GM23338 (cell line): ENCODE results near the gene TSPAN13. TPM values are rescaled to one million over a fixed set of nuclear protein-coding genes. Genes with fewer than 3 reads are reported as not detected.

Experiments
- ATAC-seq: fragments of 200-7000 bp; cut with Tn5 transposase; 3 replicates; pipeline ENCODE4 v1.9.1; 2020
- DNase-seq: peaks from one replicate; pipeline ENCODE4 v3.0.0-alpha.2; 2015; ENCODE audit warnings: low spot score
- H2AFZ ChIP-seq: fragments of 200-600 bp; sonication (generic); 2 replicates; pipeline ENCODE4 v1.8.0; 2016; ENCODE audit warnings: antibody characterized with exemption, mild to moderate bottlenecking, moderate library complexity
- H3F3A ChIP-seq: fragments of 200-600 bp; sonication (generic); replicated peaks from 2 replicates; pipeline ENCODE4 v1.8.0; 2017; ENCODE audit warnings: antibody characterized with exemption, mixed run types, low read depth
- H3K27ac ChIP-seq: fragments of 200-600 bp; sonication (generic); 2 replicates; pipeline ENCODE4 v1.6.1; 2016; ENCODE audit warnings: low read depth
- H3K27me3 ChIP-seq: fragments of 200-600 bp; sonication (generic); 2 replicates; pipeline ENCODE4 v1.8.0; 2016; ENCODE audit warnings: mild to moderate bottlenecking, mixed run types, moderate library complexity; ENCODE audit not compliant: insufficient read depth
- H3K36me3 ChIP-seq: fragments of 200-600 bp; sonication (generic); 2 replicates; pipeline ENCODE4 v1.8.0; 2016; ENCODE audit warnings: mild to moderate bottlenecking; ENCODE audit not compliant: insufficient read depth
- H3K4me1 ChIP-seq: fragments of 200-600 bp; sonication (generic); 2 replicates; pipeline ENCODE4 v1.8.0; 2016; ENCODE audit warnings: mild to moderate bottlenecking, moderate library complexity; ENCODE audit not compliant: insufficient read depth
- H3K4me2 ChIP-seq: fragments of 200-600 bp; sonication (generic); 2 replicates; pipeline ENCODE4 v1.7.1; 2017; ENCODE audit warnings: mixed run types
- H3K4me3 ChIP-seq: fragments of 200-600 bp; sonication (generic); 2 replicates; pipeline ENCODE4 v1.6.1; 2016; ENCODE audit warnings: mixed run types
- H3K79me2 ChIP-seq: fragments of 200-600 bp; sonication (generic); replicated peaks from 2 replicates; pipeline ENCODE4 v1.8.0; 2017; ENCODE audit warnings: mild to moderate bottlenecking; ENCODE audit not compliant: insufficient read depth
- H3K9me2 ChIP-seq: fragments of 200-600 bp; sonication (generic); 2 replicates; pipeline ENCODE4 v1.8.0; 2017; ENCODE audit not compliant: insufficient read depth
- H4K20me1 ChIP-seq: fragments of 200-600 bp; sonication (generic); replicated peaks from 2 replicates; pipeline ENCODE4 v1.8.0; 2017; ENCODE audit warnings: mild to moderate bottlenecking; ENCODE audit not compliant: insufficient read depth
- H3K27ac Mint-ChIP-seq: 2 replicates; pipeline ENCODE4 v1.8.0; 2020; ENCODE audit warnings: inconsistent platforms, mild to moderate bottlenecking, moderate library complexity, mixed read lengths
- H3K27me3 Mint-ChIP-seq: 3 replicates; pipeline ENCODE4 v1.8.0; 2022; ENCODE audit warnings: low read depth, mild to moderate bottlenecking, moderate library complexity, mixed read lengths, inconsistent platforms; ENCODE audit not compliant: insufficient read depth, poor library complexity
- H3K36me3 Mint-ChIP-seq: 3 replicates; pipeline ENCODE4 v1.8.0; 2021; ENCODE audit warnings: low read depth, mild to moderate bottlenecking, inconsistent platforms, moderate library complexity, mixed read lengths
- H3K4me1 Mint-ChIP-seq: 3 replicates; pipeline ENCODE4 v1.8.0; 2020; ENCODE audit warnings: mild to moderate bottlenecking, inconsistent platforms, mixed read lengths
- H3K4me3 Mint-ChIP-seq: 3 replicates; pipeline ENCODE4 v1.8.0; 2021; ENCODE audit warnings: moderate library complexity, mild to moderate bottlenecking, inconsistent platforms, mixed read lengths
- H3K9me3 Mint-ChIP-seq: 3 replicates; pipeline ENCODE4 v1.8.0; 2020; ENCODE audit warnings: moderate library complexity, mild to moderate bottlenecking, inconsistent platforms, mixed read lengths
- CREB1 ChIP-seq: fragments of 250-450 bp; sonication (Bioruptor Pico); IDR thresholded peaks from 2 replicates; pipeline ENCODE4 v1.5.0; 2020; ENCODE audit warnings: low read depth, mild to moderate bottlenecking, moderate library complexity
- CTCF ChIP-seq, 2 experiments: fragments of 200-600 bp in 1 of 2; sonication (generic) in 1 of 2; conservative IDR thresholded peaks; 2 replicates each; pipeline versions ENCODE4 v1.5.1 to v1.6.1; 2016 to 2017; ENCODE audit warnings: antibody characterized with exemption in 2 of 2, low read depth in 2 of 2, mild to moderate bottlenecking in 2 of 2, moderate library complexity in 1 of 2
- ETS1 ChIP-seq: IDR thresholded peaks from 2 replicates; pipeline ENCODE4 v1.6.1; 2016; ENCODE audit warnings: antibody characterized with exemption
- EZH2 ChIP-seq: fragments of 200-600 bp; sonication (generic); IDR thresholded peaks from one replicate; pipeline ENCODE4 v1.8.0; 2017; ENCODE audit warnings: antibody characterized with exemption, mild to moderate bottlenecking, low read depth; ENCODE audit not compliant: unreplicated experiment
- EZH2phosphoT487 ChIP-seq: fragments of 200-600 bp; sonication (generic); IDR thresholded peaks from one replicate; pipeline ENCODE4 v1.8.1; 2018; ENCODE audit warnings: antibody characterized with exemption; ENCODE audit not compliant: unreplicated experiment
- JUNB ChIP-seq: IDR thresholded peaks from one replicate; pipeline ENCODE4 v1.6.1; 2016; ENCODE audit warnings: antibody characterized with exemption; ENCODE audit not compliant: unreplicated experiment
- NANOG ChIP-seq: IDR thresholded peaks from 2 replicates; pipeline ENCODE4 v1.6.1; 2016; ENCODE audit warnings: antibody characterized with exemption, borderline replicate concordance
- POLR2AphosphoS5 ChIP-seq: IDR thresholded peaks from 2 replicates; pipeline ENCODE4 v1.6.1; 2016; ENCODE audit warnings: antibody characterized with exemption, low read depth
- REST ChIP-seq: IDR thresholded peaks from one replicate; pipeline ENCODE4 v1.6.1; 2018; ENCODE audit warnings: antibody characterized with exemption; ENCODE audit not compliant: unreplicated experiment
- STAT1 ChIP-seq: IDR thresholded peaks from one replicate; pipeline ENCODE4 v1.6.1; 2016; ENCODE audit warnings: antibody characterized with exemption; ENCODE audit not compliant: unreplicated experiment
- ZNF114 ChIP-seq: fragments of 250-450 bp; sonication (Bioruptor Pico); IDR thresholded peaks from 2 replicates; pipeline ENCODE4 v1.5.0; 2020; ENCODE audit warnings: mild to moderate bottlenecking, moderate library complexity
- ZNF331 ChIP-seq: fragments of 250-450 bp; sonication (Bioruptor Pico); IDR thresholded peaks from 2 replicates; pipeline ENCODE4 v1.5.0; 2020; ENCODE audit warnings: low read depth, mild to moderate bottlenecking, moderate library complexity
- ZNF462 ChIP-seq: fragments of 250-450 bp; sonication (Bioruptor Pico); IDR thresholded peaks from 2 replicates; pipeline ENCODE4 v1.5.0; 2020; ENCODE audit warnings: mild to moderate bottlenecking, moderate library complexity
- polyA plus RNA-seq: library from polyadenylated mRNA; unstranded; fragments of >200 nt; fragmentation: Nextera tagmentation; extraction: Ambion mirVana; gene quantifications from 2 replicates; pipeline ENCODE4 v1.2.1, GENCODE V29; 2016
- total RNA-seq: library from RNA; depleted of rRNA; stranded (reverse); fragments of >200 nt; shearing (Covaris generic); gene quantifications from 2 replicates; pipeline ENCODE4 v1.2.3, GENCODE V29; 2014

The TSPAN13 gene
- total and polyA plus RNA-seq, 2 experiments from 2014 or later: 27.6 to 40.9 TPM

- Histone ChIP-seq H3K36me3 (no peaks in the 10 kb centered on the region), H3F3A (no peaks in the 10 kb centered on the region), H3K4me2 (no peak within 1 kb of the TSS), H3K27ac (no peak within 1 kb of the TSS), H3K4me3 (no peak within 1 kb of the TSS), H4K20me1 (no peaks in the 10 kb centered on the region), H3K79me2 (no peaks in the 10 kb centered on the region), H3K9me2 (no peaks in the 10 kb centered on the region), H3K4me1 (peaks cover 6% of the 10 kb centered on the region; the same call in 1 of the 2 replicates), H3K27me3 (no peaks in the 10 kb centered on the region), H2AFZ (peak within 1 kb of the TSS; percentile 89; the same call in 1 of the 2 replicates)
- Mint-ChIP-seq H3K27ac (peak within 1 kb of the TSS; percentile 79), H3K4me3 (no peak within 1 kb of the TSS), H3K27me3 (peaks cover 5% of the 10 kb centered on the region), H3K9me3 (no peaks in the 10 kb centered on the region), H3K36me3 (no peaks in the 10 kb centered on the region), H3K4me1 (peaks cover 5% of the 10 kb centered on the region; the same call in 2 of the 3 replicates)
- ATAC-seq (peak; percentile 62), DNase-seq (peak; percentile 14)
- TF ChIP-seq NANOG (no peak), ZNF331 (CRISPR knock-in tag) (no peak), STAT1 (no peak), POLR2AphosphoS5 (no peak), CTCF (conservative IDR thresholded peaks at IDR 0.05; ENCODE audit: low read depth in 2 of 2) (no peak), CREB1 (no peak), ZNF462 (CRISPR knock-in tag) (no peak), ETS1 (no peak), EZH2phosphoT487 (no peak), ZNF114 (no peak), REST (no peak), EZH2 (no peak), JUNB (no peak)
These were observed 51.3 kb downstream of the TSPAN13 start, which contains the start of gene AGR2 for GRCh38 chr7:16804674-16805439. TSS of gene AGR2 (minus strand) at chr7:16804999. CDS start at chr7:16801796, 3,203 bp downstream.
